Left ventricle myocardium superior (tissue), 1 donor: ENCODE measurements around the gene ZNF594. TPM values are rescaled to one million over a fixed set of nuclear protein-coding genes. Genes with fewer than 3 reads are reported as not detected.
"Not testable (repeated sequence)": the region's sequence is repeated elsewhere in the genome, so short reads cannot be mapped to it uniquely, and the experiment has no call there.

Source experiments
- ATAC-seq: fragments of 200-7000 bp; cut with Tn5 transposase; one replicate; pipeline ENCODE4 v1.9.1; 2020; ENCODE audit warnings: mild to moderate bottlenecking, moderate library complexity
- DNase-seq: peaks from one replicate; pipeline ENCODE4 v3.0.0-alpha.2; 2020
- intact Hi-C: fragments of 100-400 bp; cut with micrococcal nuclease; formaldehyde crosslinking; loops from one replicate; pipeline ENCODE4 v1.11.0; 2022
- total RNA-seq: library from RNA; stranded (reverse); fragmentation: NEBNext Ultra II Directional; extraction: Animal tissue kit (Norgen Biotek cat#: 25700); gene quantifications from one replicate; pipeline ENCODE4 v1.2.1, GENCODE V29; 2021
- donor health status: DM: no; HTN: yes; CAD: no; lungs with severe emphysema.

Gene ZNF594
- total RNA-seq, 1 donor from 2014 or later, result 7.5 TPM

- DNase-seq (no peak), ATAC-seq (no peak)
- intact Hi-C loops, result no loop called here
Measured at GRCh38 chr17:5203908-5204294, 12.2 kb upstream of the ZNF594 start.

- ATAC-seq, result no peak
- intact Hi-C loops, result no loop called here
- no peak for DNase-seq
Measured at GRCh38 chr17:5203178-5203907, 11.7 kb upstream of the ZNF594 start.

GRCh38 chr17:5201011-5201410 is 9.3 kb upstream of the ZNF594 start:
- DNase-seq (no peak), ATAC-seq (no peak)
- intact Hi-C loops, result no loop called here

- ATAC-seq (no peak), DNase-seq (no peak)
- intact Hi-C loops, result no loop called here
Measured at GRCh38 chr17:5200360-5200759, 8.7 kb upstream of the ZNF594 start.

GRCh38 chr17:5198472-5198871 is 6.8 kb upstream of the ZNF594 start:
- intact Hi-C loops, result no loop called here
- ATAC-seq (no peak), DNase-seq (no peak)

GRCh38 chr17:5194346-5194745 is 2.7 kb upstream of the ZNF594 start:
- intact Hi-C loops, result no loop called here
- DNase-seq (no peak), ATAC-seq (no peak)

- intact Hi-C loops, result no loop called here
- no peak for ATAC-seq
Measured at GRCh38 chr17:5184288-5184687, 7.4 kb downstream of the ZNF594 start.

GRCh38 chr17:5183410-5183793 is 8.3 kb downstream of the ZNF594 start:
- DNase-seq (no peak), ATAC-seq (no peak)
- intact Hi-C loops, result no loop called here

More at GRCh38 chr17:5184288-5184687, 7.4 kb downstream of the ZNF594 start:
- DNase-seq, result no peak

- no peak for DNase-seq
- ATAC-seq, result no peak
- intact Hi-C loops, result no loop called here
Measured at GRCh38 chr17:5182597-5183409, 8.9 kb downstream of the ZNF594 start.

GRCh38 chr17:5181509-5182305 is 10.0 kb downstream of the ZNF594 start:
- no peak for ATAC-seq
- DNase-seq, result no peak
- intact Hi-C loops, result no loop called here

- intact Hi-C loops, result no loop called here
- no peak for ATAC-seq
- DNase-seq, result no peak
Measured at GRCh38 chr17:5179003-5179402, 12.7 kb downstream of the ZNF594 start.

- DNase-seq, intact Hi-C loops, ATAC-seq: not testable (repeated sequence)
Measured at GRCh38 chr17:5175027-5175426, 16.6 kb downstream of the ZNF594 start.

GRCh38 chr17:5165791-5166564 is 25.7 kb downstream of the ZNF594 start:
- DNase-seq, ATAC-seq, intact Hi-C loops: not testable (repeated sequence)

GRCh38 chr17:5164436-5164835 is 27.2 kb downstream of the ZNF594 start:
- no peak for DNase-seq
- intact Hi-C loops, result no loop called here
- no peak for ATAC-seq

- DNase-seq, ATAC-seq, intact Hi-C loops: not testable (repeated sequence)
Measured at GRCh38 chr17:5161793-5162192, 29.9 kb downstream of the ZNF594 start.

- intact Hi-C loops, DNase-seq, ATAC-seq: not testable (repeated sequence)
Measured at GRCh38 chr17:5160702-5161101, 31.0 kb downstream of the ZNF594 start.

GRCh38 chr17:5146122-5146521 is 45.5 kb downstream of the ZNF594 start:
- DNase-seq, ATAC-seq, intact Hi-C loops: not testable (repeated sequence)

GRCh38 chr17:5142877-5143276 is 48.8 kb downstream of the ZNF594 start:
- intact Hi-C loops, ATAC-seq, DNase-seq: not testable (repeated sequence)

- ATAC-seq (no peak), DNase-seq (no peak)
- intact Hi-C loops, result no loop called here
Measured at GRCh38 chr17:5139458-5139732, 52.3 kb downstream of the ZNF594 start.
